NCI-H345 treated with DMSO at 0.1 percent for 48 hours (cell line): ENCODE data around the gene CA10.

Source experiments
- DNase-seq: peaks from one replicate; lab custom pipeline; 2025; ENCODE audit not compliant: unreplicated experiment; lab: John Stamatoyannopoulos, UW

The CA10 gene

GRCh38 chr17:51955245-51955644 lies 203.3 kb downstream of the CA10 start:
- no peak for DNase-seq

- no peak for DNase-seq
Measured at GRCh38 chr17:51954232-51954765, 204.2 kb downstream of the CA10 start.

GRCh38 chr17:51951741-51952140 lies 206.8 kb downstream of the CA10 start:
- no peak for DNase-seq

GRCh38 chr17:51948128-51948527 lies 210.4 kb downstream of the CA10 start:
- DNase-seq: no peak

GRCh38 chr17:51947160-51947735 lies 211.3 kb downstream of the CA10 start:
- no peak for DNase-seq

- DNase-seq: no peak
Measured at GRCh38 chr17:51946311-51946710, 212.2 kb downstream of the CA10 start.

GRCh38 chr17:51941272-51941671 lies 217.2 kb downstream of the CA10 start:
- DNase-seq: no peak

- no peak for DNase-seq
Measured at GRCh38 chr17:51937264-51937663, 221.2 kb downstream of the CA10 start.

- no peak for DNase-seq
Measured at GRCh38 chr17:51935477-51935876, 223.0 kb downstream of the CA10 start.

GRCh38 chr17:51933647-51934046 lies 224.9 kb downstream of the CA10 start:
- DNase-seq: no peak

GRCh38 chr17:51926448-51926847 lies 232.1 kb downstream of the CA10 start:
- DNase-seq: no peak

GRCh38 chr17:51921500-51921899 lies 237.0 kb downstream of the CA10 start:
- DNase-seq: no peak

GRCh38 chr17:51914577-51914976 lies 243.9 kb downstream of the CA10 start:
- no peak for DNase-seq

- DNase-seq: no peak
Measured at GRCh38 chr17:51913491-51914205, 244.9 kb downstream of the CA10 start.

- no peak for DNase-seq
Measured at GRCh38 chr17:51912939-51913338, 245.6 kb downstream of the CA10 start.

- no peak for DNase-seq
Measured at GRCh38 chr17:51911237-51911636, 247.3 kb downstream of the CA10 start.

GRCh38 chr17:51909971-51910370 lies 248.5 kb downstream of the CA10 start:
- DNase-seq: no peak

- DNase-seq: no peak
Measured at GRCh38 chr17:51908841-51909537, 249.5 kb downstream of the CA10 start.

- DNase-seq: no peak
Measured at GRCh38 chr17:51907041-51907440, 251.5 kb downstream of the CA10 start.

- DNase-seq: no peak
Measured at GRCh38 chr17:51904379-51904778, 254.1 kb downstream of the CA10 start.

GRCh38 chr17:51901242-51901641 lies 257.3 kb downstream of the CA10 start:
- DNase-seq: no peak

GRCh38 chr17:51891936-51892335 lies 266.6 kb downstream of the CA10 start:
- no peak for DNase-seq
